Germinal center (tissue), 1 donor: ENCODE data around the gene COL15A1.
"Not testable (repeated sequence)": the region's sequence is repeated elsewhere in the genome, so short reads cannot be mapped to it uniquely, and the experiment has no call there.

Source experiments
- DNase-seq: peaks from one replicate; pipeline ENCODE4 v3.0.0; 2012; ENCODE audit warnings: mixed read lengths, low spot score

Gene COL15A1

GRCh38 chr9:98943682-98944056, at the start of gene COL15A1:
COL15A1 (plus strand) TSS chr9:98943907; CDS start chr9:98944062, 155 bp downstream.
- no peak for DNase-seq

DNA sequence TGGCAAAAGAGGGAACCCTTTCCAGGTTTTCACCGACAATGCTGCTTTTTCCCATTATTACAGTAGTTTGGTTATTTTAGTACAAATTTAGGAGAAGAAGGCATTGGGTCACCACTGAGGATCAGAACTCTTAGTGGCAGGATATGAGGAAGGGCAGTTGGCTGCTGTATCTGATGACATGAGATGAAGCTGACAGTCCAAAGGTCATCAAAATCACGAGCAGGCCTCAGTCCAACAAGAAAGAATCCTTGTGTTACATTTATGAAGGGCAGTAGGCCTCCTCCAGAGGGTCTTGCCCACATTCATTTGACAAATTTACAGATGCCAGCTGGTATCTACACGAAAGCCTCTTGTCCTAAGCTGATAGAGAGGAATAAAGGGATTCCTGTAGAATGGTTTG, 49.5 kb upstream of the COL15A1 start:
- DNase-seq: no peak

- DNase-seq: no peak
Measured at GRCh38 chr9:98894761-98895160, 48.9 kb upstream of the COL15A1 start.

DNA sequence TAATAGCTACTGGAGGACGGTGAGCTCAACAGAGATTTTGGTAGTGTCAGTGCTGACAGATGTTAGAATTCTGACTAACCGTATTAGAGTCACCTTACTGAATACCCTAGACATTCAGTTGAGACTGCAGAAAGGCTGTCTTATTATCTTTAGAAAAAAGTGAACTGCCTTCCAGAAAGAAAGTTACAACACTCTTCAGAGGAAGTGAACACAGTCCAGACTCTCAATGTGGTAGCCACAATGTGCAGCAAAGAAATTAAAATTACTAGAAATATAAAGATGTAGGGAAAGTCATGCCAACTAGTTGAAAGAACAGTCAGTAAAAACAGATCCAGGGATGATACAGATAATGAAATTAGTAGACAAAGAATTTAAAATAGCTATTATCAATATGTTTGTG, 47.1 kb upstream of the COL15A1 start:
- no peak for DNase-seq

- no peak for DNase-seq
Measured at GRCh38 chr9:98897745-98898144, 46.0 kb upstream of the COL15A1 start.

- DNase-seq: no peak
Measured at GRCh38 chr9:98899408-98900056, 44.2 kb upstream of the COL15A1 start.

DNA sequence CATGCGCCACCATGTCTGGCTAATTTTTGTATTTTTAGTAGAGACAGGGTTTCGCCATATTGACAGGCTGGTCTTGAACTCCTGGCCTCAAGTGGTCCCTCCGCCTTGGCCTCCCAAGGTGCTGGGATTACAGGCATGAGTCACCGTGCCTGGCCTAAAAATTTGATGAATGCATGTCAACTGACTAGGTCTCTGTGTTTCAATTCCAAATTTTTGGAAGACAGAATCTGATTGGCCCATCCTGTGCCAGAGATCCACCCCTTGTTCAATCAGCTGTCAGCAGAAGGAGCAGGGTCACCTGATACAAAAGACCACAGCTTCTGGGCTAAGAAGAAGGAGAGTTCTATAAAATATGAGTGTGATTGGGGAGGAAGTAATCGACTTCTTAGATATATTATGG, 43.5 kb upstream of the COL15A1 start:
- no peak for DNase-seq

DNA sequence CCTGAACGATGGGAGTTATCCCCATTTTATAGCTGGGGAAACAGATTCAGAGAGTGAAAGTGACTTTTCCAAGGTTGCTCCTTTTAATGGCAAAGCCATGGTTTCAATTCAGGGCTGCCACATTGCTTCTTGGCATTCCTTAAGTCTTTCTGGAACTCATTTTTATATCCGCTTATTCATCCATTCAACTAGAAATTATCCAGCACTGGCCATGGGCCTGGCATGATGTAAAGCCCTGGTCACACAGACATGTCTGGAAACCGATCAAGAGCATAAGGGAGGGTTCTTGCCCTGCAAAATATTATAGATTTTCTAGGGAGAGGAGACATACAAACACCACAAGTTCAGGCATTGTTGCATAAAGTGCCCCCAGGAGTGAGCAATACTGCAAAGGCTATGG, 43.0 kb upstream of the COL15A1 start:
- no peak for DNase-seq

GRCh38 chr9:98901843-98902242, 41.9 kb upstream of the COL15A1 start:
- not testable (repeated sequence) for DNase-seq

GRCh38 chr9:98902516-98902915, 41.2 kb upstream of the COL15A1 start:
- no peak for DNase-seq

DNA sequence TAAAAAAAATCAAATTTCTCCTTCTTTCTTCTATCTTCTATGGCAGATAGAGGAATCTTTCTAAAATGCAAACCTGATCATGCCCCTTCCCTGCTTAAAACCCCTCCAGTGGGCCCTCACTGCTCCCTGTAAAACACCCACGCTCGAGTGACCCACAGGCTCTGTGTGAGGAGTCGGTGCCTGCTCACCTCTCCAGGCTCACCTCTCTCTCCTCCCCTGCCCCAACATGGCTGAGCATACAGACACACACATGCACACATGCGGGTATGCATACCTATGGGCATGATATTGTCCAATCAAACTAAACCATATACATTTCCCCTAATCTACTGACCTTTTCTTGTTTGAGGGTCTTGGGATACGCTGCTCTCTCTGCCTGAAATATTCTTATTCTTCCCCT, 40.8 kb upstream of the COL15A1 start:
- no peak for DNase-seq

DNA sequence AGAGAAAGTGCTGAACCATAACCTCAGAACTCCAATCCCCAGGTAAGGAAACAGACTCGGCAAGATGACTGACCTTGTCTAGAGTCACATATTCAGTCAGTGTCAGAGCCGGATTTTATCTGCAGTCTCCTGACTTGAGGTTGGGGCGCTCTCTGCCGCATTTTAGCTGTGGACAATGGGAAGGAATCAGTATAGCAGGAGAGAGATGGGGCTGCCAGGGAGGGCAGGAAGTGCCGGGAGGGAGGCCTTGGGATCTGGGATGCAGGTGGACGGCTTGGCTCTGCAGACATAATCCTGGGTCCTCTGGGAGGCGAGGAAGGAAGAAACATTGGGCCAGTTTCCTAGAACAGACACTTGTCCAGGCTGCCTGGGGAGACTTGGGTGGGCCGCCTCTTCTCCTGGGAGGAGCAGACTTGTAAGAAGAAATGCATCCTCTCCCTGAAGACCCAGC, 39.7 kb upstream of the COL15A1 start:
- DNase-seq: no peak

DNA sequence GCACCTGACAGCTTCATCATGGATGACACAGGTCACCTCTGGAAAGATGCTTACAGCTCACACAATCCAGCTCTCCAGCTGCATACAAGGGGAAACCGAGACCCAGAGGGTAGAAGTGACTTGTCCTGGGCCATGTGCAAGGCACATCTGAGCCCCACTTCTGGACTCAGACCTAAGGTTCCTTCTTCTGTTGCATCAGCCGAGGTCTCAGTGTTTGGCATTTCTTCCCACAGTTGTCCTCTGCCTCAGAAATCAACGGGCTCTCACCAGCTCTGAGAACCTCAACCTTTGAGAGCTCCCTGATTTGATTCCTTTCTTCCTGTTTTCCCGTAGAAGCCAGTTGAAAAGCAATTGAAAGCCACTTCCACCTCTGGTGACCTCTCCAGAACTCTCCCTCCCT, 38.7 kb upstream of the COL15A1 start:
- no peak for DNase-seq

- DNase-seq: no peak
Measured at GRCh38 chr9:98906273-98907040, 37.2 kb upstream of the COL15A1 start.

DNA sequence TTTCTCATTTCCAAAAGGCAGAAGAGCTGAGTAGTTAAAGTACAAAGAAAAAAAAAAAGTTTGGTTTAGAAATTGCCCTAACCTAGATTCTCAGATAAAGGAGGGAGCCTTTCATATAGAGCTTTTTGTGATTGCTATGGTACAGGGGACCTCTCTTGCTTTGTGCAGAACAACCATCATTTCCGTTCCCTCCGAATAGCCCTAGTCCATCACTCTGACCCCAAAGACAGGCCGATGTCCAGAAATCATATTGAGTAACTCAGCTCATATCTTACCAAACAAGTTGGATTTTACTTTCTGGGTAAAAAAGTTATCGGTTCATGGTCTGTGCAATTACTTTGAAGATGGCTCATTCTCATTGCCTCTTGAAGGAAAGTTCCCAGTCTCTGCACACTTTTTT, 36.7 kb upstream of the COL15A1 start:
- DNase-seq: no peak

DNA sequence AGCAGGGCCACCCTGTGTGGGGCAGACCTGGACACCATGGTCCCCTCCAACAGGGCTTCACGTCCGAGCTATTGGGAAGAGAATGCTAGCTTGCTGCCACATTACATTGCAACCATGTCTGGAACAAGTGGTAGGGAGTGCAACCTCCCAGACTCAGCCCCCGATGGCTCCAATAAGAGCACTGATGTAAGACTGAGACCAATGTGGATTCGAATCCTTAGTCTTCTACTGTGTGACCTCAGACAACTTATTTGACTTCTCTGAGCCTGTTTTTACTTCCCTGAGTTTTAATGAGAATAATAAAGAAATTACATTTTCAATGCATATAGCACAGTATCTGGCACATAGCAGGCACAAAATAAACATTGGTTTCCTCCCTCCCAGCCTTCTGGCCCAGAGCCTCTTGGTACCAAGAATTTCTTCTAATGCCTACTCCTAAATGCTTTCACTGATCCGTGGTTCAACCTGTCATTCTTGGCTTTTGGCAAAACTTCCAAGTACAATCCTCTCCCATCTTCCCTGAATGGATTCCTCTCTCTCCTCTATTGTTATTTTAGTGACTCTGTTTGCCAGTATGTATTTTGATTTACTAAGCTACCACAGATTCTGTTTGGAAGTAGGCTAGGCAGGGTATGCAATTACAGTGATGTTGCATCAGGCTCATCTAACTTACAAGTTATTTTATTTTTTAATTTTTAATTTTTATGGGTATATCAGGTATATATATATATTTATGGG, 34.6 kb upstream of the COL15A1 start:
- DNase-seq: no peak

DNA sequence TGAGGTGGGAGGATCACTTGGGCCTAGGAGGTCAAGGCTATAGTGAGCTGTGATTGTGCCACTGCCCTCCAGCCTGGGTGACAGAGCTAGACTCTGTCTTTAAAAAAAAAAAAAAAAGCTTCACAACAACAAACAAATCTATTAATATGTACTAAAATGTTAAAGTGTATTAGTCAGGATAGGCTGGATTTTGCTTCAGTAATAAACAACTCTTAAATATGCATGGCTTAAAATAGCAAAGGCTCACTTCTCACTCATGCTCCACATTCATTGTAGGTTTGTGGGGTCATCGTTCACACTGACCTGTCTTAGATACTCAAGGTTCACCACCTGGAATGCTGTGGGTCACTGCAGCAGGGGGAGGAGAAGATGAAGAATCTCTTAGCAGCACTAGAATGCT, 33.8 kb upstream of the COL15A1 start:
- DNase-seq: no peak

DNA sequence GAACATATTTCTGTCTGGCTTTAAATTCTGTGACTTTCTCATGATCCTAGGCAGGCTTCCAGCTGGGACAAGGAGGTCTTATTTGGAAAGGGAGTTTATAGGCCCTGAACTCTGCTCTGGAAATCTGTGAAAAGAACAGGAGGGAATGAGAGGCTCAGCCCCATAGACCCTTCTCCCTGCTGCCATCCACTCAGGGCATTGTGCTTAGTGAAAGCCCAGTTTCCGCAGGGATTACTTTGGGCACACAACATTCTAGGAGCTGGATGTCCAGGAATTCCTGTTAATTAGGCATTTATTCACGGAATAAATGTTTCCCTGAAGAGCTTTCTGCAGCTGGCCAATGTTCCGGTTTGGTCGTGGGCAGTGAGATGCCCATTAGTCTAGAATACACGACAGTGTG, 32.7 kb upstream of the COL15A1 start:
- DNase-seq: no peak

- DNase-seq: not testable (repeated sequence)
Measured at GRCh38 chr9:98911738-98912137, 32.0 kb upstream of the COL15A1 start.

- no peak for DNase-seq
Measured at GRCh38 chr9:98912450-98912849, 31.3 kb upstream of the COL15A1 start.

DNA sequence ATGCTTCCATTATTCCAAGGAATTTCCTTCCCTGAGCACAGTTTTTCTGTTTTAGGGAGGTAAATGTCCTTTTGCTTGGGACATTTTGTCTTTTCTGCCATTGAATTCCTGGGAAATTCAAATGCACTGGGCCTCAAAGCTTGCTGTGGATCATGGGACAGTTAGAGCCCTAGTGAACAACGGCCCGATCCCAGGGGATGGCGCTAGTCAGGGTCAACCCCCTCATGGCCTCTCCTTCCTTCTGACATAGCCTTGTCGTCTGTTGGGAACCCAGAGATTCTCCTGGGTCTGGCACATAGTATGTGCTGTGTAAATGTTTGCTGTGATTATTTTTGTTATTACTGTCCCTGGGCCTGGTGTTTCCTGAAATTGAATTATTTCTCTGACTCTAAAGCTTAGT, 30.7 kb upstream of the COL15A1 start:
- no peak for DNase-seq

- no peak for DNase-seq
Measured at GRCh38 chr9:98913705-98914104, 30.0 kb upstream of the COL15A1 start.

DNA sequence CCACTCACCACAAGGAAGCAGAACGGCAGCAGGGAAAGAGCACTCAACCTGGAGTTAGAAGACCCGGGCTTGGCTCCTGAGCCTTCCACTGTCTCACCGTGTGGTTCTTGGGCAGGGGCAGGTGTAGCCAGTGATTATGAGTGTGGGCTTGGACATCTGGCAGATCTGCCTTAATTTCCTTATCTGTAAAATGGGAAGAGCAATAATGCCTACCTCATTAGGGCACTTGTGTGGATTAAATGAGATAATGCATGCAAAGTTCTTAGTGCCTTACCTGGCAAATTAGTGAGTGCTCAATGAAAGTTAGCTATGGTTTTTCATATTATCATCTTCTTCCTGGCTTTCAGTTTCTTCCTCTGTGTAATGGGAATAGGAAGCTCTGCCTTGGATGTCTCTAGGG, 28.1 kb upstream of the COL15A1 start:
- no peak for DNase-seq
